Middle frontal gyrus (tissue), 1 donor: ENCODE results near the gene COL24A1.
"Not testable (repeated sequence)": the region's sequence is repeated elsewhere in the genome, so short reads cannot be mapped to it uniquely, and the experiment has no call there.

ENCODE experiments used
- DNase-seq: peaks from one replicate; pipeline ENCODE4 v3.0.0-alpha.2; 2015; ENCODE audit warnings: low spot score; ENCODE audit errors: extremely low spot score

The COL24A1 gene

GRCh38 chr1:86084998-86085397, 71.6 kb downstream of the COL24A1 start:
- no peak for DNase-seq

GRCh38 chr1:86082183-86082582, 74.4 kb downstream of the COL24A1 start:
- no peak for DNase-seq

GRCh38 chr1:86072474-86072873, 84.1 kb downstream of the COL24A1 start:
- DNase-seq: not testable (repeated sequence)

DNA sequence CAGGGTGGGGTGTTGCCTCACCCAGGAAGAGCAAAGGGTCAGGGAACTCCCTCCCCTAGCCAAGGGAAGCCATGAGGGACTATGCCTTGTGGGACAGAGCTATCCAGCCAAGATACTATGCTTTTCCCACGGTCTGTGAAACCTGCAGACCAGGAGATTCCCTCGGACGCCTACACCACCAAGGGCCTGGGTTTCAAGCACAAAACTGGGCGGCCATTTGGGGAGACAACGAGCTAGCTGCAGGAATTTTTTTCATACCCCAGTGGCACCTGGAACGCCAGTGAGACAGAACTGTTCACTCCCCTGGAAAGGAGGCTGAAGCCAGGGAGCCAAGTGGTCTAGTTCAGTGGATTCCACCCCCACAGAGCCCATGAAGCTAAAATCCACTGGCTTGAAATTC, 84.7 kb downstream of the COL24A1 start:
- DNase-seq: not testable (repeated sequence)

- no peak for DNase-seq
Observed at GRCh38 chr1:86069757-86070145, 86.8 kb downstream of the COL24A1 start.

- DNase-seq: no peak
Observed at GRCh38 chr1:86068841-86069756, 87.5 kb downstream of the COL24A1 start.

GRCh38 chr1:86068271-86068721, 88.3 kb downstream of the COL24A1 start:
- no peak for DNase-seq

GRCh38 chr1:86067626-86068025, 88.9 kb downstream of the COL24A1 start:
- DNase-seq: no peak

GRCh38 chr1:86064899-86065298, 91.7 kb downstream of the COL24A1 start:
- DNase-seq: no peak

DNA sequence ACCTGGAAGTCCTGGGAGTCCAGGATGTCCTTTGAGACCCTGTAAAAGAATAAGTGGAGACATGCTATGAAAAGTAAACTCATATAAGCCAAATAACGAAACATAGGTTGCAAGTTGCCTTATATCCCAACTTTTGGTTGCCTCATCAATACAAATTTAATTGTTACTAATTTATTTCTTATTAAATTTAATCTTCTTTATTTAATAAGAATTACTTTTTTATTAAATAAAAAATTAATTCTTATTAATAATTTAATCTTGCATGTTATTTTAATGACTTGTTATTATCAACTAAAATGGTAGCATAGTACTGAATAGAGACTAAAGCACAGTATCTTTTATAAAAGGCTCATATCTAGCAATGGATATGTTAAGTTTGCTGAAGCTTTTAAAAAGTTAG, 92.9 kb downstream of the COL24A1 start:
- no peak for DNase-seq

GRCh38 chr1:86062453-86062852, 94.1 kb downstream of the COL24A1 start:
- DNase-seq: no peak

DNA sequence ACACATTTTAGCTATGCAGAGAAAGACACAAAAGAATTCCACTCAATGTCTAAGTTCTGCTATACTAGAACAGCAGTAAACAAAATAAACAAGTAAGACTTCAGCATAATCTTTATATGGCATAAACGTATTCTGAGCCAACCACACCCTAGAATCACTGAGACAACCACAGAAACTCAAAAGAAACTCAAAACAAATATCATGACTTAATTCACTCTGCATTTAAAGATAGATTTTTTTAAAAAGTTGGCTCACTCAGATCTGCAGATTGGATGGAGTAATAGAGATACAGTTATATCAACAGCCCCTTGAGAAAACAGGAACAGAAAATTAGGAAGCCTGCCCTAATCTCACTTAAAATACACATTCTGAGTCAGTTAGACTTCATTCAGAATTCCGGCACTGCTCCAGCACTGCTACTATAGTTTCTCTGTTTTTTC, 95.0 kb downstream of the COL24A1 start:
- no peak for DNase-seq

- DNase-seq: no peak
Observed at GRCh38 chr1:86054396-86054795, 102.2 kb downstream of the COL24A1 start.

DNA sequence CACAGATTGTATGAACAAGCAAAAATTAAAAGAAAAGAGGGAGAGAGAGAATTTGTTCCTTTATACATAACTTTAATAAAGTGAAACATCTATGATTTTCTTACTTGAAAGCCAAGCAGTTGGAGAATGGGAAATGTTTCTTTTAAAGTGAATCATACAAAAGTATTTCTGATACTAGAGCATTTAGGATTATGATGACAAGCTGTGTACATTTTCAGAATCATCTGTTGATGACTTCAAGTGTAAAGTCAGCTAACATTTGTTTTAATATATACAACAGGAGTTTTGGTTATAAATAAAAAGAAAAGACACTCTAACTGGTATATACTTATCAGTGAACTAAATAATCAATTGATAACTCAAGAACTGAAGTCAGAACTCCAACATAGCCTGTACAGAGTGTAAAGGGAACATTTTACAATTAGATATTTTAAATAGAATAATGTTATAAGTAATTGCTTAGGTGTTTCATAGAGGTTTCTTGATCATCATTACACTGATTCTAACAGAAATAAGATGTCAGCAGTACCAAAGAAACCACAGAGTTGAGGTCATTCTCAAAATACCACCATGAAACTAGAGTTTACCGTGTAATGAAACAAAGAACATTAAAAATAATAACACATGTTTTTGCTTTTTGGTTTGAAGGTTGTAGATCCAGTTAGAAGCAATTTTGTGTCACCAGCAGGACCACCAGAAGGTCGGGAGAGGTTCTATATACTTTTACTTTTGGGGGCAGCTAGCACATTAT, 103.4 kb downstream of the COL24A1 start:
- DNase-seq: no peak

DNA sequence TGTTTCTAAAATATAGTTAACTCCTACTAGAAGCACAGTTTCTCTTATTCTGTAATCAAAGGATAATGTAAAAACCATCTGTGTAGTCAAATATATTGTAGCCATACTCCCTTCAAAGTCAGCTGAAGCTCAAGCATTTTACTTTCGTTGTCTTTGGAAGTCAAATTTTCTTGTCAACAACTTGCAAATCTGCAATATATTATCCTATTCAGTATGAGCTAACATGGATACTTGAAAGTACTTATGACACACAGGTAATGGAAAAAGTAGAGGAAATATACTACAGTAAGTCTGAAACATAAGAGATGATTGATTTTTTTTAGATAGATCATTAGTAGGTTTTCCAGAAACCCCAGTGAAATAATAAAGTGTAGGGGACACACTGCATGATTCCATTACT, 121.5 kb downstream of the COL24A1 start:
- no peak for DNase-seq

GRCh38 chr1:86030180-86030579, 126.4 kb downstream of the COL24A1 start:
- DNase-seq: no peak

- DNase-seq: no peak
Observed at GRCh38 chr1:86018283-86018923, 138.2 kb downstream of the COL24A1 start.

DNA sequence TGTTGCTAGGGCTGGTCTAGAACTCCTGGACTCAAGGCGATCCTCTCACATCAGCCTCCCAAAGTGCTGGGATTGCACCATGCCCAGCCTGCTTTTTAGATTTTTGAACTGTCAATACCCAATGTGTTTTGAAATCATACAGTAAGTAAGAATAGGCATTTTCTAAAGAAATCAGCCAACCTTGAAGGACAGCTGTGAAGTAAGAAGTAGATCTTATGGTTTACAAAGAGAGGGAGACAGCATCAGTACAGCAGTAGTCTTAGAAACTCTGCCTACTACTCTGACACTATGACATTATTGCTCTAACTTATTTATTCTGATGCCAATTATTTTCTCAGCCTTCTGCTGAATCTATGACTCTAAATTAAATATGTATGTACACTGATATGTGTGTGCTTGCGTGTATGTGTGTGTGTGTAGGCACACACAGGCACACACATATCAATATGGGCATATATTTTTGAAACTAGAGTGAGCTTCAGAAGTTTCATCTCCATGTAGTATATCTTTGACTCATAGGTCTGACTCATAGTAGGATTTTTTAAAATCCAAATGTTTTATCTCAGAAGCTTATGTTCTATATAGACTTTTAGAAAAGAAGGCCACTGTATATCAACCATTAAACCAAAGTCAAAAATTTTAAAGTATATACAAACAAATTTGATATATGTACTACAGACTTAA, 140.4 kb downstream of the COL24A1 start:
- no peak for DNase-seq

GRCh38 chr1:86015375-86015774, 141.2 kb downstream of the COL24A1 start:
- DNase-seq: no peak

- no peak for DNase-seq
Observed at GRCh38 chr1:86000601-86001000, 156.0 kb downstream of the COL24A1 start.
